ENCODE results near the gene SSH2. TPM values are rescaled to one million over a fixed set of nuclear protein-coding genes. Genes with fewer than 3 reads are reported as not detected.

The SSH2 gene
- polyA plus RNA-seq, 1 donor from 2014 or later, result 16.6 TPM

GRCh38 chr17:29847527-29848400, 82.3 kb downstream of the SSH2 start:
- Histone ChIP-seq H3K9me3 (ENCODE audit: low read length) (no peaks in the 10 kb centered on the region), H4K20me1 (ENCODE audit: insufficient read depth) (no peaks in the 10 kb centered on the region), H3K27ac (ENCODE audit: low read length) (no peak overlapping the region), H3K4me2 (ENCODE audit: low read length) (no peak overlapping the region), H3K9me2 (ENCODE audit: insufficient read depth, low read length) (no peaks in the 10 kb centered on the region), H3K36me3 (ENCODE audit: insufficient read depth, low read length) (peaks cover 5% of the 10 kb centered on the region), H3K9ac (ENCODE audit: low read length) (no peak overlapping the region), H3K27me3 (ENCODE audit: insufficient read depth, low read depth, low read length) (no peaks in the 10 kb centered on the region), H3K4me3 (ENCODE audit: low read length) (no peak overlapping the region), H3K79me2 (replicated peaks; ENCODE audit: insufficient read depth, low read length) (peaks cover 3% of the 10 kb centered on the region), H2AFZ (ENCODE audit: low read depth, low read length) (no peak overlapping the region), H3F3A (ENCODE audit: insufficient read depth, low read length, poor library complexity, severe bottlenecking) (no peaks in the 10 kb centered on the region)
- TF ChIP-seq SMC3 (conservative IDR thresholded peaks at IDR 0.05; ENCODE audit: poor library complexity) (no peak), POLR2AphosphoS5 (IDR thresholded peaks at IDR 0.05) (no peak), EZH2 (IDR thresholded peaks at IDR 0.05; ENCODE audit: borderline replicate concordance, insufficient read depth, low read length, poor library complexity, severe bottlenecking) (no peak)
- TF ChIP-seq, protein P1, sequence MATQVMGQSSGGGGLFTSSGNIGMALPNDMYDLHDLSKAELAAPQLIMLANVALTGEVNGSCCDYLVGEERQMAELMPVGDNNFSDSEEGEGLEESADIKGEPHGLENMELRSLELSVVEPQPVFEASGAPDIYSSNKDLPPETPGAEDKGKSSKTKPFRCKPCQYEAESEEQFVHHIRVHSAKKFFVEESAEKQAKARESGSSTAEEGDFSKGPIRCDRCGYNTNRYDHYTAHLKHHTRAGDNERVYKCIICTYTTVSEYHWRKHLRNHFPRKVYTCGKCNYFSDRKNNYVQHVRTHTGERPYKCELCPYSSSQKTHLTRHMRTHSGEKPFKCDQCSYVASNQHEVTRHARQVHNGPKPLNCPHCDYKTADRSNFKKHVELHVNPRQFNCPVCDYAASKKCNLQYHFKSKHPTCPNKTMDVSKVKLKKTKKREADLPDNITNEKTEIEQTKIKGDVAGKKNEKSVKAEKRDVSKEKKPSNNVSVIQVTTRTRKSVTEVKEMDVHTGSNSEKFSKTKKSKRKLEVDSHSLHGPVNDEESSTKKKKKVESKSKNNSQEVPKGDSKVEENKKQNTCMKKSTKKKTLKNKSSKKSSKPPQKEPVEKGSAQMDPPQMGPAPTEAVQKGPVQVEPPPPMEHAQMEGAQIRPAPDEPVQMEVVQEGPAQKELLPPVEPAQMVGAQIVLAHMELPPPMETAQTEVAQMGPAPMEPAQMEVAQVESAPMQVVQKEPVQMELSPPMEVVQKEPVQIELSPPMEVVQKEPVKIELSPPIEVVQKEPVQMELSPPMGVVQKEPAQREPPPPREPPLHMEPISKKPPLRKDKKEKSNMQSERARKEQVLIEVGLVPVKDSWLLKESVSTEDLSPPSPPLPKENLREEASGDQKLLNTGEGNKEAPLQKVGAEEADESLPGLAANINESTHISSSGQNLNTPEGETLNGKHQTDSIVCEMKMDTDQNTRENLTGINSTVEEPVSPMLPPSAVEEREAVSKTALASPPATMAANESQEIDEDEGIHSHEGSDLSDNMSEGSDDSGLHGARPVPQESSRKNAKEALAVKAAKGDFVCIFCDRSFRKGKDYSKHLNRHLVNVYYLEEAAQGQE (IDR thresholded peaks at IDR 0.05; ENCODE audit: borderline replicate concordance), result no peak

DNA sequence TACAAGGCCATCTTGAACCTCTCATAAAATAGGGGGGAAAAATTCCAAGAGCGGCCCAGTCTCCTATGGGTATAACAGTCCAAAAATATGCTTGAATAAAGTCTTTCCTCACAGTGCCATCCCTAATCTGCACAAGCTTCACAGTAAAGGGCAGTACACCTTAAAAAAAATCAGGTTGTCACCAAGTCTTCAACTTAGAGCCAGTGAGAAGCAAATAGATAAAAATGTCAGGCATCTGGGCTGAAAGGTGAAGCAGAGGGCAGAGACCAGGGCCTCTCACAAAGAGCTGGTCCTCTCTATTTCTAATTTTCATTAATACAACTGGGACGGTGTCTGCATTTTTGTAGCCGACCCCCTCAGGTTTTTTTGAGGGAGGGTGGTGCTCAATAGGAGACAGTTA, 82.9 kb downstream of the SSH2 start:
- Histone ChIP-seq H3K9ac (ENCODE audit: low read length) (no peak overlapping the region), H3K36me3 (ENCODE audit: insufficient read depth, low read length) (peaks cover 5% of the 10 kb centered on the region), H3K4me3 (ENCODE audit: low read length) (no peak overlapping the region), H3K27ac (ENCODE audit: low read length) (no peak overlapping the region), H3K27me3 (ENCODE audit: insufficient read depth, low read depth, low read length) (no peaks in the 10 kb centered on the region), H3K79me2 (replicated peaks; ENCODE audit: insufficient read depth, low read length) (peaks cover 3% of the 10 kb centered on the region), H2AFZ (ENCODE audit: low read depth, low read length) (no peak overlapping the region), H4K20me1 (ENCODE audit: insufficient read depth) (no peaks in the 10 kb centered on the region), H3K9me2 (ENCODE audit: insufficient read depth, low read length) (no peaks in the 10 kb centered on the region), H3K4me2 (ENCODE audit: low read length) (no peak overlapping the region), H3K9me3 (ENCODE audit: low read length) (no peaks in the 10 kb centered on the region), H3F3A (ENCODE audit: insufficient read depth, low read length, poor library complexity, severe bottlenecking) (no peaks in the 10 kb centered on the region)
- TF ChIP-seq SMC3 (conservative IDR thresholded peaks at IDR 0.05; ENCODE audit: poor library complexity), result no peak
- TF ChIP-seq RAD21 (conservative IDR thresholded peaks at IDR 0.05), result no peak
- no peak for TF ChIP-seq MXI1 (conservative IDR thresholded peaks at IDR 0.05; ENCODE audit: poor library complexity, severe bottlenecking)
- no peak for TF ChIP-seq EP300 (conservative IDR thresholded peaks at IDR 0.05; ENCODE audit: poor library complexity, severe bottlenecking)

DNA sequence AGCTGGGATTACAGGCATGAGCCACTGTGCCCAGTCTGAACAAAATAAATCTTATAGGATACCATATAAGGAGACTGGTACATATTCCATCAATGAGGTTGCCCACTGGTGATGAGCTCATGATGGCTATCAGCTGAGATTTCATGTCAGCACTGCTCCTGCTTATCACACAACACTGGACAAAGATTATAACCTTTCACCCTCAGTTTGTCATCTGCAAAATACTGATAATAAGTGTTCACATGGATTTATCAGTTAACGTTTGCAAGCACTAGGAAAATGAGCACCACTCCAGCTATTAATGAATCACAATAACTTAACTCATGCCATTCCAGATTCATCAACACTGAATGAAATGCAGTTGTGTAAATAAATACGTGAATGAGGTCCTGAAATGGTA, 83.7 kb downstream of the SSH2 start:
- no peaks in the 10 kb centered on the region for H4K20me1 ChIP-seq (ENCODE audit: insufficient read depth)
- no peak overlapping the region for H3K27ac ChIP-seq (ENCODE audit: low read length)
- H3K9ac ChIP-seq (ENCODE audit: low read length), result no peak overlapping the region

More for the DNA sequence above, 83.7 kb downstream of the SSH2 start:
- TF ChIP-seq, protein P2, sequence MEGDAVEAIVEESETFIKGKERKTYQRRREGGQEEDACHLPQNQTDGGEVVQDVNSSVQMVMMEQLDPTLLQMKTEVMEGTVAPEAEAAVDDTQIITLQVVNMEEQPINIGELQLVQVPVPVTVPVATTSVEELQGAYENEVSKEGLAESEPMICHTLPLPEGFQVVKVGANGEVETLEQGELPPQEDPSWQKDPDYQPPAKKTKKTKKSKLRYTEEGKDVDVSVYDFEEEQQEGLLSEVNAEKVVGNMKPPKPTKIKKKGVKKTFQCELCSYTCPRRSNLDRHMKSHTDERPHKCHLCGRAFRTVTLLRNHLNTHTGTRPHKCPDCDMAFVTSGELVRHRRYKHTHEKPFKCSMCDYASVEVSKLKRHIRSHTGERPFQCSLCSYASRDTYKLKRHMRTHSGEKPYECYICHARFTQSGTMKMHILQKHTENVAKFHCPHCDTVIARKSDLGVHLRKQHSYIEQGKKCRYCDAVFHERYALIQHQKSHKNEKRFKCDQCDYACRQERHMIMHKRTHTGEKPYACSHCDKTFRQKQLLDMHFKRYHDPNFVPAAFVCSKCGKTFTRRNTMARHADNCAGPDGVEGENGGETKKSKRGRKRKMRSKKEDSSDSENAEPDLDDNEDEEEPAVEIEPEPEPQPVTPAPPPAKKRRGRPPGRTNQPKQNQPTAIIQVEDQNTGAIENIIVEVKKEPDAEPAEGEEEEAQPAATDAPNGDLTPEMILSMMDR (IDR thresholded peaks at IDR 0.05; ENCODE audit: poor library complexity, severe bottlenecking), result no peak
- no peak for TF ChIP-seq POLR2AphosphoS5 (IDR thresholded peaks at IDR 0.05)
- no peaks in the 10 kb centered on the region for H3K9me2 ChIP-seq (ENCODE audit: insufficient read depth, low read length)
- no peak overlapping the region for H3K4me2 ChIP-seq (ENCODE audit: low read length)
- no peak overlapping the region for H2AFZ ChIP-seq (ENCODE audit: low read depth, low read length)
- H3K36me3 ChIP-seq (ENCODE audit: insufficient read depth, low read length), result peaks cover 5% of the 10 kb centered on the region
- no peak overlapping the region for H3K4me3 ChIP-seq (ENCODE audit: low read length)
- no peaks in the 10 kb centered on the region for H3F3A ChIP-seq (ENCODE audit: insufficient read depth, low read length, poor library complexity, severe bottlenecking)
- no peaks in the 10 kb centered on the region for H3K27me3 ChIP-seq (ENCODE audit: insufficient read depth, low read depth, low read length)
- no peaks in the 10 kb centered on the region for H3K79me2 ChIP-seq (replicated peaks; ENCODE audit: insufficient read depth, low read length)
- no peaks in the 10 kb centered on the region for H3K9me3 ChIP-seq (ENCODE audit: low read length)

Measured in neural cell (in vitro differentiated cells).